Measurements from ENCODE around the gene MED25. TPM values are rescaled to one million over a fixed set of nuclear protein-coding genes. Genes with fewer than 3 reads are reported as not detected.
A peak's percentile ranks its signal among the peaks of the same experiment; 100 is the strongest.

MED25 gene
- total and polyA plus RNA-seq, 9 of the 15 experiments (the other 6 are each of a cell fraction or from before 2014, with no cell fraction given), result 4.1 to 93.9 (median 19.3) TPM

- no peak for TF ChIP-seq E4F1 (CRISPR knock-in tag; IDR thresholded peaks at IDR 0.05; ENCODE audit: borderline replicate concordance)
- TF ChIP-seq HMGN3 (IDR thresholded peaks at IDR 0.05; ENCODE audit: borderline replicate concordance, extremely low read depth, insufficient read length, low read depth, low read length), result peak; percentile 78
- 0 out of 2 replicates have a peak, but pooled peaks have one; percentile 69 for TF ChIP-seq TFAP4 (CRISPR knock-in tag; IDR thresholded peaks at IDR 0.05; ENCODE audit: borderline replicate concordance)
- peak; percentile 95 for TF ChIP-seq CREB1 (IDR thresholded peaks at IDR 0.05)
- peak; percentile 96 for TF ChIP-seq CREB1 (CRISPR knock-in tag; IDR thresholded peaks at IDR 0.05)
- no peak for TF ChIP-seq RBM34 (IDR thresholded peaks at IDR 0.05; ENCODE audit: borderline replicate concordance, insufficient read depth, low read length)
- no peak; the same call in 1 of the 2 replicates for TF ChIP-seq FOSL1 (tag; conservative IDR thresholded peaks at IDR 0.05)
- no peak for TF ChIP-seq ZNF431 (CRISPR knock-in tag; IDR thresholded peaks at IDR 0.05)
- peak; percentile 13; the same call in 1 of the 2 replicates for TF ChIP-seq NFE2 (IDR thresholded peaks at IDR 0.05; ENCODE audit: low read depth)
- TF ChIP-seq THAP7 (CRISPR knock-in tag; IDR thresholded peaks at IDR 0.05), result no peak
- TF ChIP-seq HDAC8 (tag; IDR thresholded peaks at IDR 0.05), result 0 out of 2 replicates have a peak, but pooled peaks have one; percentile 17
- TF ChIP-seq ZNF512 (tag; IDR thresholded peaks at IDR 0.05), result no peak
- peak; percentile 78 for TF ChIP-seq C11orf30 (IDR thresholded peaks at IDR 0.05; ENCODE audit: low read depth)
- no peak; the same call in 1 of the 2 replicates for TF ChIP-seq MYBL2 (IDR thresholded peaks at IDR 0.05; ENCODE audit: low read depth)
- no peak for TF ChIP-seq MYBL2 (CRISPR knock-in tag; IDR thresholded peaks at IDR 0.05; ENCODE audit: borderline replicate concordance)
- TF ChIP-seq ZNF639 (CRISPR knock-in tag; conservative IDR thresholded peaks at IDR 0.05 in 1 of 2, IDR thresholded peaks at IDR 0.05 in 1 of 2), result peak in 1 of 2 experiments; percentile 90; a peak in 2 of 4 replicates
- TF ChIP-seq ZNF584 (CRISPR knock-in tag; IDR thresholded peaks at IDR 0.05; ENCODE audit: low read depth), result peak; percentile 98
- TF ChIP-seq ZNF384 (IDR thresholded peaks at IDR 0.05; ENCODE audit: low read depth, low read length), result no peak
- no peak for TF ChIP-seq SRSF7 (optimal IDR thresholded peaks at IDR 0.05; ENCODE audit: low read depth, low read length)
- no peak; a peak in 1 of 3 replicates for TF ChIP-seq CBX3 (IDR thresholded peaks at IDR 0.05; ENCODE audit: borderline replicate concordance in 1 of 2, low read length in 2 of 2)
Measured at GRCh38 chr19:49876422-49877019, 58.4 kb downstream of the MED25 start (continued).

Measured in K562 (cell line).